HS-5 (cell line): ENCODE measurements around the gene TNPO3.
"Not testable (repeated sequence)": the region's sequence is repeated elsewhere in the genome, so short reads cannot be mapped to it uniquely, and the experiment has no call there.

Source experiments
- DNase-seq: peaks from one replicate; pipeline ENCODE4 v3.0.0-alpha.2; 2012; ENCODE audit warnings: low read depth

TNPO3 gene

GRCh38 chr7:129014501-129015101, 40.3 kb downstream of the TNPO3 start:
- DNase-seq, result no peak

GRCh38 chr7:129013048-129013724, 41.7 kb downstream of the TNPO3 start:
- DNase-seq, result no peak

GRCh38 chr7:129012641-129013040, 42.3 kb downstream of the TNPO3 start:
- DNase-seq, result no peak

- DNase-seq, result no peak
Observed at GRCh38 chr7:129010075-129010474, 44.8 kb downstream of the TNPO3 start.

GRCh38 chr7:129009437-129009836, 45.5 kb downstream of the TNPO3 start:
- no peak for DNase-seq

GRCh38 chr7:129008645-129009414, 46.1 kb downstream of the TNPO3 start:
- no peak for DNase-seq

- DNase-seq, result no peak
Observed at GRCh38 chr7:129007572-129007971, 47.3 kb downstream of the TNPO3 start.

GRCh38 chr7:129006636-129007414, 48.1 kb downstream of the TNPO3 start:
- no peak for DNase-seq

- DNase-seq, result no peak
Observed at GRCh38 chr7:129005186-129005585, 49.7 kb downstream of the TNPO3 start.

- no peak for DNase-seq
Observed at GRCh38 chr7:128997181-128997580, 57.7 kb downstream of the TNPO3 start.

- not testable (repeated sequence) for DNase-seq
Observed at GRCh38 chr7:128994560-128994959, 60.4 kb downstream of the TNPO3 start.

- no peak for DNase-seq
Observed at GRCh38 chr7:128993419-128993818, 61.5 kb downstream of the TNPO3 start.

- no peak for DNase-seq
Observed at GRCh38 chr7:128989961-128990360, 65.0 kb downstream of the TNPO3 start.

GRCh38 chr7:128988372-128988771, 66.5 kb downstream of the TNPO3 start:
- DNase-seq, result no peak

GRCh38 chr7:128986609-128987008, 68.3 kb downstream of the TNPO3 start:
- no peak for DNase-seq

- no peak for DNase-seq
Observed at GRCh38 chr7:128985660-128986059, 69.3 kb downstream of the TNPO3 start.

GRCh38 chr7:128982105-128982504, 72.8 kb downstream of the TNPO3 start:
- DNase-seq, result no peak

- no peak for DNase-seq
Observed at GRCh38 chr7:128974241-128974934, 80.5 kb downstream of the TNPO3 start.

GRCh38 chr7:128968624-128969023, 86.3 kb downstream of the TNPO3 start:
- DNase-seq, result no peak

GRCh38 chr7:128963327-128963757, 91.6 kb downstream of the TNPO3 start:
- DNase-seq, result no peak

- DNase-seq, result no peak
Observed at GRCh38 chr7:128962899-128963298, 92.0 kb downstream of the TNPO3 start.
